RWPE2 (cell line): ENCODE measurements around the gene HHATL.

Source experiments
- ATAC-seq: fragments of 200-7000 bp; cut with Tn5 transposase; 3 replicates; pipeline ENCODE4 v1.9.1; 2021; ENCODE audit warnings: low read depth
- DNase-seq: peaks from one replicate; pipeline ENCODE4 v3.0.0-alpha.2; 2020; ENCODE audit warnings: low spot score
- H3K27ac ChIP-seq: fragments of 450-650 bp; 2 replicates; pipeline ENCODE4 v1.5.1; 2017; ENCODE audit warnings: mild to moderate bottlenecking; ENCODE audit not compliant: poor library complexity, severe bottlenecking
- H3K27me3 ChIP-seq: fragments of 250-450 bp; sonication (Bioruptor Pico); 2 replicates; pipeline ENCODE4 v1.5.1; 2021; ENCODE audit warnings: mild to moderate bottlenecking, moderate library complexity; ENCODE audit not compliant: insufficient read depth, poor library complexity, severe bottlenecking
- H3K36me3 ChIP-seq: fragments of 250-450 bp; sonication (Bioruptor Pico); 2 replicates; pipeline ENCODE4 v1.5.1; 2020; ENCODE audit warnings: low read depth, mild to moderate bottlenecking, moderate library complexity
- H3K4me1 ChIP-seq: fragments of 250-450 bp; sonication (Bioruptor Pico); 2 replicates; pipeline ENCODE4 v1.5.1; 2021; ENCODE audit warnings: mild to moderate bottlenecking, moderate library complexity; ENCODE audit not compliant: insufficient read depth, poor library complexity, severe bottlenecking
- H3K4me3 ChIP-seq: fragments of 250-450 bp; sonication (Bioruptor Pico); 2 replicates; pipeline ENCODE4 v1.5.1; 2021; ENCODE audit warnings: mild to moderate bottlenecking, moderate library complexity; ENCODE audit not compliant: severe bottlenecking
- H3K9me3 ChIP-seq: fragments of 250-450 bp; sonication (Bioruptor Pico); 2 replicates; pipeline ENCODE4 v1.5.1; 2021; ENCODE audit warnings: mild to moderate bottlenecking, moderate library complexity; ENCODE audit not compliant: severe bottlenecking
- CTCF ChIP-seq: fragments of 450-650 bp; IDR thresholded peaks from one replicate; pipeline ENCODE4 v1.5.1; 2017; ENCODE audit warnings: mild to moderate bottlenecking, moderate library complexity; ENCODE audit not compliant: poor library complexity, severe bottlenecking

HHATL gene

GRCh38 chr3:42682301-42683070, 20.1 kb downstream of the HHATL start:
- DNase-seq (peak; percentile 18), ATAC-seq (no peak)
- H3K36me3 ChIP-seq: no peaks in the 10 kb centered on the region
- H3K27me3 ChIP-seq: peaks cover 19% of the 10 kb centered on the region
- peaks cover 4% of the 10 kb centered on the region for H3K4me1 ChIP-seq
- TF ChIP-seq CTCF: no peak
- H3K27ac ChIP-seq: no peak overlapping the region
- no peaks in the 10 kb centered on the region for H3K9me3 ChIP-seq
- no peak overlapping the region for H3K4me3 ChIP-seq

- Histone ChIP-seq H3K9me3 (no peaks in the 10 kb centered on the region), H3K27ac (no peak overlapping the region), H3K27me3 (peaks cover 15% of the 10 kb centered on the region), H3K4me3 (no peak overlapping the region), H3K4me1 (peaks cover 4% of the 10 kb centered on the region), H3K36me3 (no peaks in the 10 kb centered on the region)
- no peak for TF ChIP-seq CTCF
- no peak for ATAC-seq
- no peak for DNase-seq
Observed at GRCh38 chr3:42681361-42682038, 21.1 kb downstream of the HHATL start.

GRCh38 chr3:42680806-42681205, 21.8 kb downstream of the HHATL start:
- no peak for TF ChIP-seq CTCF
- Histone ChIP-seq H3K4me1 (peaks cover 4% of the 10 kb centered on the region), H3K27me3 (peaks cover 8% of the 10 kb centered on the region), H3K36me3 (no peaks in the 10 kb centered on the region), H3K4me3 (no peak overlapping the region), H3K9me3 (peaks cover under 1% of the 10 kb centered on the region), H3K27ac (no peak overlapping the region)
- DNase-seq: no peak
- ATAC-seq: no peak

GRCh38 chr3:42680271-42680670, 22.3 kb downstream of the HHATL start:
- H3K4me3 ChIP-seq: no peak overlapping the region
- no peak for ATAC-seq

More at GRCh38 chr3:42680271-42680670, 22.3 kb downstream of the HHATL start:
- H3K4me1 ChIP-seq: peaks cover 4% of the 10 kb centered on the region
- peaks cover 2% of the 10 kb centered on the region for H3K27me3 ChIP-seq
- H3K36me3 ChIP-seq: no peaks in the 10 kb centered on the region
- H3K27ac ChIP-seq: no peak overlapping the region
- TF ChIP-seq CTCF: no peak
- DNase-seq: no peak
- peaks cover 2% of the 10 kb centered on the region for H3K9me3 ChIP-seq
